Natural killer cell (primary cell): ENCODE data around the gene RAMACL. TPM values are rescaled to one million over a fixed set of nuclear protein-coding genes. Genes with fewer than 3 reads are reported as not detected.

Source experiments
- ATAC-seq, 3 donors: fragments of 150-1000 bp in 2 of 3; fragments of 200-7000 bp in 1 of 3; cut with Tn5 transposase; 1 replicate in 1 of 3; 2 replicates in 2 of 3; pipeline ENCODE4 v1.10.0; 2021; ENCODE audit warnings: mild to moderate bottlenecking in 2 of 3, moderate library complexity in 2 of 3
- DNase-seq, 2 donors: peaks; one replicate each; pipeline versions ENCODE4 v3.0.0 to v3.0.0-alpha.2; 2013 to 2021; ENCODE audit warnings: mixed read lengths in 1 of 2
- H3K27ac ChIP-seq: one replicate; pipeline ENCODE4 v1.5.1; 2013; ENCODE audit warnings: mild to moderate bottlenecking, low read length
- H3K27me3 ChIP-seq: one replicate; pipeline ENCODE4 v1.6.1; 2013; ENCODE audit warnings: low read length; ENCODE audit not compliant: control insufficient read depth, insufficient read depth
- H3K36me3 ChIP-seq: one replicate; pipeline ENCODE4 v1.6.1; 2013; ENCODE audit warnings: low read length; ENCODE audit not compliant: control insufficient read depth, insufficient read depth
- H3K4me1 ChIP-seq: one replicate; pipeline ENCODE4 v1.6.1; 2013; ENCODE audit warnings: low read length; ENCODE audit not compliant: control insufficient read depth, insufficient read depth
- H3K4me3 ChIP-seq: one replicate; pipeline ENCODE4 v1.5.1; 2013; ENCODE audit warnings: low read length
- H3K9me3 ChIP-seq: one replicate; pipeline ENCODE4 v1.6.1; 2013; ENCODE audit warnings: low read length; ENCODE audit not compliant: control insufficient read depth, insufficient read depth
- H3K27ac Mint-ChIP-seq, 2 donors: one replicate each; pipeline ENCODE4 v1.8.0; 2022; ENCODE audit warnings: mild to moderate bottlenecking in 2 of 2, mixed read lengths in 2 of 2, moderate library complexity in 1 of 2
- H3K27me3 Mint-ChIP-seq, 2 donors: one replicate each; pipeline ENCODE4 v1.8.0; 2022; ENCODE audit warnings: low read depth in 2 of 2, mixed read lengths in 2 of 2
- H3K36me3 Mint-ChIP-seq: one replicate; pipeline ENCODE4 v1.8.0; 2022; ENCODE audit warnings: mixed read lengths
- H3K4me1 Mint-ChIP-seq, 2 donors: one replicate each; pipeline ENCODE4 v1.8.0; 2022; ENCODE audit warnings: mixed read lengths in 2 of 2
- H3K4me3 Mint-ChIP-seq: one replicate; pipeline ENCODE4 v1.8.0; 2022; ENCODE audit warnings: mild to moderate bottlenecking, moderate library complexity, mixed read lengths
- H3K9me3 Mint-ChIP-seq, 2 donors: one replicate each; pipeline ENCODE4 v1.8.0; 2022; ENCODE audit warnings: mixed read lengths in 2 of 2
- WGBS: methylation state at CpG from one replicate; pipeline ENCODE4 v1.1.7; 2013; ENCODE audit warnings: missing lambda C conversion rate; ENCODE audit not compliant: insufficient coverage; 5-methylcytosine and 5-hydroxymethylcytosine counted together
- intact Hi-C: fragments of 100-400 bp; cut with micrococcal nuclease; formaldehyde crosslinking; loops from one replicate; pipeline ENCODE4 v1.14.2; 2022
- total RNA-seq, 4 donors: library from RNA; stranded (reverse); fragments of 120-200 nt in 1 of 4; gene quantifications; one replicate each; pipeline versions ENCODE4 v1.2.3 to v1.2.4, GENCODE V29; 2013 to 2022
- TF ChIP-seq, protein P1 (sequence below): fragments of 200-600 bp; IDR thresholded peaks from one replicate; pipeline ENCODE4 v1.8.0; 2022; ENCODE audit warnings: antibody characterized with exemption

RAMACL gene
- total RNA-seq, 3 donors from 2014 or later (not counting 1 experiment from before 2014, with no cell fraction given) = 0.68 to 5.6 (median 1.1) TPM

DNA sequence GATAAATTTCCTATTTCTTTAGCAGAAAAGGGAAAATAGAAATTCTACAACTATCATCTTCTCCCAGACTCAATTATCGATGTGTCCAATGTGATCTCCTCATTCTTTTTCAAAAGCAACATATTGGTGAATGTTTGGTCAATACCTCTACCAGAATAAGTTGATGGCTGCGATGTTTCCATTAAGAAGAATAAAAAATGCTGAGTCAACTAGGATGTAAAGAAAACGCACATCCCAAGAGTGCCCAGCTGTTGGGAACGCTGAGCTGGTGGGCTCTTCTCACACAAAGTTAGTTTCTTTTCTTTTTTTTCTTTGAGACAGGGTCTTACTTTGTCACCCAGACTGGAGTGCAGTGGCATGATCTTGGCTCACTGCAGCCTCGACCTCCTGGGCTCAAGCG lies 39.8 kb downstream of the RAMACL start:
- Histone ChIP-seq H3K4me1 (peaks cover 4% of the 10 kb centered on the region), H3K4me3 (no peak overlapping the region), H3K27ac (no peak overlapping the region), H3K27me3 (no peaks in the 10 kb centered on the region), H3K9me3 (no peaks in the 10 kb centered on the region), H3K36me3 (no peaks in the 10 kb centered on the region)
- Mint-ChIP-seq H3K4me3 (no peak overlapping the region), H3K27ac (no peak overlapping the region), H3K9me3 (no peaks in the 10 kb centered on the region), H3K4me1 (peaks cover 7 to 11% of the 10 kb centered on the region in 2 donors), H3K36me3 (no peaks in the 10 kb centered on the region), H3K27me3 (peaks cover 5 to 32% of the 10 kb centered on the region in 2 donors)
- TF ChIP-seq, protein P1, sequence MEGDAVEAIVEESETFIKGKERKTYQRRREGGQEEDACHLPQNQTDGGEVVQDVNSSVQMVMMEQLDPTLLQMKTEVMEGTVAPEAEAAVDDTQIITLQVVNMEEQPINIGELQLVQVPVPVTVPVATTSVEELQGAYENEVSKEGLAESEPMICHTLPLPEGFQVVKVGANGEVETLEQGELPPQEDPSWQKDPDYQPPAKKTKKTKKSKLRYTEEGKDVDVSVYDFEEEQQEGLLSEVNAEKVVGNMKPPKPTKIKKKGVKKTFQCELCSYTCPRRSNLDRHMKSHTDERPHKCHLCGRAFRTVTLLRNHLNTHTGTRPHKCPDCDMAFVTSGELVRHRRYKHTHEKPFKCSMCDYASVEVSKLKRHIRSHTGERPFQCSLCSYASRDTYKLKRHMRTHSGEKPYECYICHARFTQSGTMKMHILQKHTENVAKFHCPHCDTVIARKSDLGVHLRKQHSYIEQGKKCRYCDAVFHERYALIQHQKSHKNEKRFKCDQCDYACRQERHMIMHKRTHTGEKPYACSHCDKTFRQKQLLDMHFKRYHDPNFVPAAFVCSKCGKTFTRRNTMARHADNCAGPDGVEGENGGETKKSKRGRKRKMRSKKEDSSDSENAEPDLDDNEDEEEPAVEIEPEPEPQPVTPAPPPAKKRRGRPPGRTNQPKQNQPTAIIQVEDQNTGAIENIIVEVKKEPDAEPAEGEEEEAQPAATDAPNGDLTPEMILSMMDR = no peak
- DNase-seq (no peak), ATAC-seq (no peak)
- WGBS = 94% methylated on average over 5 of the region's 6 CpGs
- intact Hi-C loops = loop anchor here (10.0 kb wide), 1 partner anchor 112 kb away; no protein-coding TSS in a partner anchor

GRCh38 chr6:166545156-166546034 lies 41.1 kb downstream of the RAMACL start:
- Mint-ChIP-seq H3K36me3 (no peaks in the 10 kb centered on the region), H3K4me3 (no peak overlapping the region), H3K9me3 (no peaks in the 10 kb centered on the region), H3K27me3 (peaks cover 0 to 32% of the 10 kb centered on the region in 2 donors), H3K27ac (no peak overlapping the region), H3K4me1 (peaks cover 20 to 23% of the 10 kb centered on the region in 2 donors)
- ATAC-seq (no peak), DNase-seq (no peak)
- no peak overlapping the region for H3K4me3 ChIP-seq
- H3K27ac ChIP-seq = no peak overlapping the region
- H3K4me1 ChIP-seq = peaks cover 16% of the 10 kb centered on the region
- WGBS = 95% methylated on average over 18 of the region's 19 CpGs
- intact Hi-C loops = loop anchor here (10.0 kb wide), 1 partner anchor 111 kb away; no protein-coding TSS in a partner anchor
- H3K9me3 ChIP-seq = no peaks in the 10 kb centered on the region
- H3K27me3 ChIP-seq = no peaks in the 10 kb centered on the region
- H3K36me3 ChIP-seq = no peaks in the 10 kb centered on the region
- TF ChIP-seq, protein P1 = no peak

DNA sequence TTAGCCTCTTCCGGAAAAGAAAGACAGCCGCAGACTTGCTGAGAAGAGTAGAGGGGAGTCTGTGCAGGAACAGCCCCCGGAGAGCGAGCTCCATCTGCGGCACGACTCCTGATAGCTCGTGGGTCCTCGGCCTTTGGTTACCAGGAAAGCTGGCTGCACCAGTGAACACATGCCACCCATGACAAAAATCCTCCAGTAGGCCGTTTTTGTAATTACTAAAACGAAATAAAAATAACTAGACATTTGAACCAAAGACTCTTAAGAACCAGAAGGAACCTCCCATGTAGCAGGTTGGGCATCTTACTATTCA lies 42.2 kb downstream of the RAMACL start:
- no peak overlapping the region for H3K4me3 ChIP-seq
- WGBS = 96% methylated on average over 10 of the region's 10 CpGs
- H3K4me1 ChIP-seq = peaks cover 25% of the 10 kb centered on the region
- H3K27ac ChIP-seq = no peak overlapping the region
- H3K27me3 ChIP-seq = no peaks in the 10 kb centered on the region
- H3K27me3 Mint-ChIP-seq = peaks cover 0 to 29% of the 10 kb centered on the region in 2 donors
- H3K4me1 Mint-ChIP-seq = peaks cover 29 to 30% of the 10 kb centered on the region in 2 donors
- H3K36me3 Mint-ChIP-seq = no peaks in the 10 kb centered on the region
- H3K9me3 Mint-ChIP-seq = no peaks in the 10 kb centered on the region
- H3K36me3 ChIP-seq = no peaks in the 10 kb centered on the region
- H3K27ac Mint-ChIP-seq = peak overlapping the region; percentile 2 to 66
- no peak overlapping the region for H3K4me3 Mint-ChIP-seq
- ATAC-seq (no peak), DNase-seq (no peak)
- H3K9me3 ChIP-seq = no peaks in the 10 kb centered on the region
- TF ChIP-seq, protein P1 = no peak
- intact Hi-C loops = loop anchor here (10.0 kb wide), 1 partner anchor 109 kb away; no protein-coding TSS in a partner anchor
